CD4-positive, alpha-beta T cell treated with Interleukin-12 subunit alpha and Interleukin-12 subunit beta, for 1 hour (primary cell): ENCODE data around the gene VEZT.
"Not testable (repeated sequence)": the region's sequence is repeated elsewhere in the genome, so short reads cannot be mapped to it uniquely, and the experiment has no call there.

Source experiments
- DNase-seq: peaks from one replicate; pipeline ENCODE4 v3.0.0-alpha.2; 2020

The VEZT gene

GRCh38 chr12:95227818-95228356 lies 10.3 kb downstream of the VEZT start:
- no peak for DNase-seq

GRCh38 chr12:95228617-95229016 lies 11.0 kb downstream of the VEZT start:
- DNase-seq, result no peak

- no peak for DNase-seq
Measured at GRCh38 chr12:95229636-95230035, 12.0 kb downstream of the VEZT start.

GRCh38 chr12:95230313-95230712 lies 12.7 kb downstream of the VEZT start:
- DNase-seq, result no peak

GRCh38 chr12:95231190-95231589 lies 13.6 kb downstream of the VEZT start:
- DNase-seq, result no peak

GRCh38 chr12:95234187-95234586 lies 16.6 kb downstream of the VEZT start:
- DNase-seq, result not testable (repeated sequence)

- not testable (repeated sequence) for DNase-seq
Measured at GRCh38 chr12:95235621-95236020, 18.0 kb downstream of the VEZT start.

- no peak for DNase-seq
Measured at GRCh38 chr12:95237315-95237714, 19.7 kb downstream of the VEZT start.

GRCh38 chr12:95238150-95238549 lies 20.5 kb downstream of the VEZT start:
- no peak for DNase-seq

- DNase-seq, result no peak
Measured at GRCh38 chr12:95239216-95239615, 21.6 kb downstream of the VEZT start.

GRCh38 chr12:95239835-95240234 lies 22.2 kb downstream of the VEZT start:
- not testable (repeated sequence) for DNase-seq

GRCh38 chr12:95240556-95240955 lies 22.9 kb downstream of the VEZT start:
- no peak for DNase-seq

GRCh38 chr12:95241138-95241537 lies 23.5 kb downstream of the VEZT start:
- not testable (repeated sequence) for DNase-seq

- no peak for DNase-seq
Measured at GRCh38 chr12:95241761-95242506, 24.3 kb downstream of the VEZT start.

GRCh38 chr12:95243497-95244183 lies 26.0 kb downstream of the VEZT start:
- DNase-seq, result no peak

GRCh38 chr12:95244350-95244749 lies 26.7 kb downstream of the VEZT start:
- DNase-seq, result no peak

- no peak for DNase-seq
Measured at GRCh38 chr12:95248095-95248494, 30.5 kb downstream of the VEZT start.

- no peak for DNase-seq
Measured at GRCh38 chr12:95248604-95249360, 31.2 kb downstream of the VEZT start.

GRCh38 chr12:95253386-95253785 lies 35.8 kb downstream of the VEZT start:
- DNase-seq, result no peak

- DNase-seq, result no peak
Measured at GRCh38 chr12:95257541-95257940, 39.9 kb downstream of the VEZT start.

- no peak for DNase-seq
Measured at GRCh38 chr12:95258151-95258550, 40.5 kb downstream of the VEZT start.

- no peak for DNase-seq
Measured at GRCh38 chr12:95258803-95259202, 41.2 kb downstream of the VEZT start.

- no peak for DNase-seq
Measured at GRCh38 chr12:95259368-95259767, 41.8 kb downstream of the VEZT start.

- no peak for DNase-seq
Measured at GRCh38 chr12:95261109-95261508, 43.5 kb downstream of the VEZT start.
